ENCODE results near the gene VMO1.

DNA sequence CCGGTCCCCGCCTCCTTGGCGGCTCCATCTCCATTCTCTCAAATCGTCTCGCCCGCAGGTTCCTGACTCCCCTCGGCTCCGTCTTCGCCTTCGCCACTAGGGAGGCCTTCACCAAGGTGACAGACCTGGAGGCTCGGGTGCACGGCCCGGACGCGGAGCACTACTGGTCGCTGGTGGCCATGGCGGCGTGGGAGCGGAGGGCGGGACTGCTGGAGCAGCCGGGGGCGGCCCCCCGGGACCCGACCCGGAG, 3.5 kb upstream of the VMO1 start:
- TF ChIP-seq, protein P1, sequence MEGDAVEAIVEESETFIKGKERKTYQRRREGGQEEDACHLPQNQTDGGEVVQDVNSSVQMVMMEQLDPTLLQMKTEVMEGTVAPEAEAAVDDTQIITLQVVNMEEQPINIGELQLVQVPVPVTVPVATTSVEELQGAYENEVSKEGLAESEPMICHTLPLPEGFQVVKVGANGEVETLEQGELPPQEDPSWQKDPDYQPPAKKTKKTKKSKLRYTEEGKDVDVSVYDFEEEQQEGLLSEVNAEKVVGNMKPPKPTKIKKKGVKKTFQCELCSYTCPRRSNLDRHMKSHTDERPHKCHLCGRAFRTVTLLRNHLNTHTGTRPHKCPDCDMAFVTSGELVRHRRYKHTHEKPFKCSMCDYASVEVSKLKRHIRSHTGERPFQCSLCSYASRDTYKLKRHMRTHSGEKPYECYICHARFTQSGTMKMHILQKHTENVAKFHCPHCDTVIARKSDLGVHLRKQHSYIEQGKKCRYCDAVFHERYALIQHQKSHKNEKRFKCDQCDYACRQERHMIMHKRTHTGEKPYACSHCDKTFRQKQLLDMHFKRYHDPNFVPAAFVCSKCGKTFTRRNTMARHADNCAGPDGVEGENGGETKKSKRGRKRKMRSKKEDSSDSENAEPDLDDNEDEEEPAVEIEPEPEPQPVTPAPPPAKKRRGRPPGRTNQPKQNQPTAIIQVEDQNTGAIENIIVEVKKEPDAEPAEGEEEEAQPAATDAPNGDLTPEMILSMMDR (IDR thresholded peaks at IDR 0.05) = no peak
- no peak for TF ChIP-seq POLR2A (IDR thresholded peaks at IDR 0.05)
